H9 (cell line): ENCODE results near the gene DCLRE1C. TPM values are rescaled to one million over a fixed set of nuclear protein-coding genes. Genes with fewer than 3 reads are reported as not detected.

Experiments used
- DNase-seq: peaks from one replicate; pipeline ENCODE4 v3.0.0-alpha.2; 2017
- H2AFZ ChIP-seq: one replicate; pipeline ENCODE4 v1.6.1; 2013; ENCODE audit warnings: mild to moderate bottlenecking, low read length, control low read depth, moderate library complexity
- H2AK5ac ChIP-seq: 2 replicates; pipeline ENCODE4 v1.6.1; 2013; ENCODE audit warnings: low read length, control low read depth, mixed read lengths; ENCODE audit not compliant: insufficient read length
- H2BK120ac ChIP-seq: one replicate; pipeline ENCODE4 v1.6.1; 2013; ENCODE audit warnings: low read depth, mild to moderate bottlenecking, low read length, control low read depth, inconsistent platforms; ENCODE audit not compliant: poor library complexity, severe bottlenecking
- H2BK12ac ChIP-seq: 2 replicates; pipeline ENCODE4 v1.6.1; 2013; ENCODE audit warnings: low read length, control low read depth, mixed read lengths, low read depth; ENCODE audit not compliant: insufficient read length
- H2BK15ac ChIP-seq: 2 replicates; pipeline ENCODE4 v1.6.1; 2013; ENCODE audit warnings: low read depth, low read length, control low read depth
- H2BK20ac ChIP-seq: one replicate; pipeline ENCODE4 v1.6.1; 2013; ENCODE audit warnings: low read depth, mild to moderate bottlenecking, low read length, control low read depth, inconsistent platforms; ENCODE audit not compliant: poor library complexity, severe bottlenecking
- H2BK5ac ChIP-seq: 2 replicates; pipeline ENCODE4 v1.6.1; 2013; ENCODE audit warnings: low read length, control low read depth, mixed read lengths; ENCODE audit not compliant: insufficient read length
- H3K14ac ChIP-seq: 2 replicates; pipeline ENCODE4 v1.6.1; 2013; ENCODE audit warnings: low read length, control low read depth; ENCODE audit not compliant: insufficient read depth
- H3K18ac ChIP-seq: 2 replicates; pipeline ENCODE4 v1.6.1; 2013; ENCODE audit warnings: low read depth, mild to moderate bottlenecking, mixed read lengths, low read length, control low read depth; ENCODE audit not compliant: insufficient read length
- H3K23ac ChIP-seq: 2 replicates; pipeline ENCODE4 v1.6.1; 2013; ENCODE audit warnings: low read length, control low read depth, mixed read lengths, low read depth; ENCODE audit not compliant: insufficient read length
- H3K23me2 ChIP-seq: 2 replicates; pipeline ENCODE4 v1.6.1; 2013; ENCODE audit warnings: low read depth, mild to moderate bottlenecking, mixed read lengths, low read length, control low read depth; ENCODE audit not compliant: insufficient read length, poor library complexity, severe bottlenecking
- H3K27ac ChIP-seq: 2 replicates; pipeline ENCODE4 v1.5.1; 2013; ENCODE audit warnings: low read length, control low read depth, mixed read lengths, low read depth; ENCODE audit not compliant: insufficient read length
- H3K27me3 ChIP-seq: 2 replicates; pipeline ENCODE4 v1.6.1; 2013; ENCODE audit warnings: low read length, control low read depth, inconsistent platforms; ENCODE audit not compliant: insufficient read depth
- H3K4ac ChIP-seq: 2 replicates; pipeline ENCODE4 v1.6.1; 2013; ENCODE audit warnings: low read depth, mild to moderate bottlenecking, control low read depth, inconsistent platforms, low read length, moderate library complexity
- H3K4me1 ChIP-seq: 2 replicates; pipeline ENCODE4 v1.6.1; 2013; ENCODE audit warnings: low read length, control low read depth, inconsistent platforms; ENCODE audit not compliant: insufficient read depth
- H3K4me2 ChIP-seq: 2 replicates; pipeline ENCODE4 v1.6.1; 2013; ENCODE audit warnings: low read length, control low read depth, mixed read lengths; ENCODE audit not compliant: insufficient read length, insufficient read depth
- H3K56ac ChIP-seq: 2 replicates; pipeline ENCODE4 v1.6.1; 2013; ENCODE audit warnings: low read depth, mild to moderate bottlenecking, mixed read lengths, low read length, control low read depth; ENCODE audit not compliant: insufficient read length
- H3K79me1 ChIP-seq: 2 replicates; pipeline ENCODE4 v1.6.1; 2013; ENCODE audit warnings: low read depth, mild to moderate bottlenecking, moderate library complexity, low read length, control low read depth, inconsistent platforms; ENCODE audit not compliant: insufficient read depth, poor library complexity, severe bottlenecking
- H3K79me2 ChIP-seq: 2 replicates; pipeline ENCODE4 v1.6.1; 2013; ENCODE audit warnings: low read length, control low read depth, inconsistent platforms; ENCODE audit not compliant: insufficient read depth
- H3K9ac ChIP-seq: 2 replicates; pipeline ENCODE4 v1.6.1; 2013; ENCODE audit warnings: low read length, control low read depth, mixed read lengths; ENCODE audit not compliant: insufficient read length; ENCODE audit errors: extremely low read depth
- H3K9me3 ChIP-seq: one replicate; pipeline ENCODE4 v1.6.1; 2013; ENCODE audit warnings: low read depth, low read length, inconsistent platforms; ENCODE audit not compliant: control insufficient read depth
- H3T11ph ChIP-seq: one replicate; pipeline ENCODE4 v1.6.1; 2013; ENCODE audit warnings: mild to moderate bottlenecking, low read length, control low read depth, inconsistent platforms
- H4K20me1 ChIP-seq: one replicate; pipeline ENCODE4 v1.6.1; 2013; ENCODE audit not compliant: control insufficient read depth, insufficient read length, insufficient read depth
- H4K5ac ChIP-seq: 2 replicates; pipeline ENCODE4 v1.6.1; 2013; ENCODE audit warnings: low read depth, mild to moderate bottlenecking, mixed read lengths, low read length, control low read depth; ENCODE audit not compliant: insufficient read length
- H4K8ac ChIP-seq: replicated peaks from 2 replicates; pipeline ENCODE4 v1.6.1; 2013; ENCODE audit warnings: low read length, control low read depth, mixed read lengths, low read depth; ENCODE audit not compliant: insufficient read length
- H4K91ac ChIP-seq: 2 replicates; pipeline ENCODE4 v1.6.1; 2013; ENCODE audit warnings: low read depth, mild to moderate bottlenecking, moderate library complexity, mixed read lengths, low read length, control low read depth; ENCODE audit not compliant: insufficient read length
- H3K27ac Mint-ChIP-seq, 3 experiments: 2 replicates in 2 of 3; 3 replicates in 1 of 3; pipeline ENCODE4 v1.8.0; 2020 to 2021; ENCODE audit warnings: mixed read lengths in 3 of 3, mild to moderate bottlenecking in 1 of 3, moderate library complexity in 1 of 3
- H3K27me3 Mint-ChIP-seq: 2 replicates; pipeline ENCODE4 v1.8.0; 2021; ENCODE audit warnings: low read depth, mild to moderate bottlenecking, moderate library complexity, mixed read lengths
- H3K36me3 Mint-ChIP-seq, 3 experiments: 2 replicates in 2 of 3; 3 replicates in 1 of 3; pipeline ENCODE4 v1.8.0; 2020 to 2021; ENCODE audit warnings: low read depth in 3 of 3, mixed read lengths in 3 of 3; ENCODE audit not compliant: insufficient read depth in 1 of 3
- H3K4me1 Mint-ChIP-seq, 2 experiments: 2 replicates each; pipeline ENCODE4 v1.8.0; 2020; ENCODE audit warnings: mixed read lengths in 2 of 2
- H3K4me3 Mint-ChIP-seq, 2 experiments: 2 replicates in 1 of 2; 3 replicates in 1 of 2; pipeline ENCODE4 v1.8.0; 2020 to 2021; ENCODE audit warnings: mild to moderate bottlenecking in 2 of 2, mixed read lengths in 2 of 2, moderate library complexity in 1 of 2
- H3K9me3 Mint-ChIP-seq, 2 experiments: 2 replicates in 1 of 2; 3 replicates in 1 of 2; pipeline ENCODE4 v1.8.0; 2020; ENCODE audit warnings: mild to moderate bottlenecking in 2 of 2, mixed read lengths in 2 of 2, moderate library complexity in 1 of 2
- WGBS: extraction: QIAGEN DNeasy Blood & Tissue Kit; methylation state at CpG from one replicate; pipeline ENCODE4 v1.1.7; 2013; ENCODE audit warnings: missing lambda C conversion rate, low lambda C conversion rate, mixed read lengths; ENCODE audit not compliant: insufficient read length; ENCODE audit errors: extremely low coverage; 5-methylcytosine and 5-hydroxymethylcytosine counted together
- total RNA-seq: library from RNA; stranded (reverse); gene quantifications from 2 replicates; pipeline ENCODE4 v1.2.1, GENCODE V29; 2021
- TF ChIP-seq, protein P1 (sequence below): fragments of 200-600 bp; sonication (generic); conservative IDR thresholded peaks from 3 replicates; pipeline ENCODE4 v1.8.0; 2021; ENCODE audit warnings: antibody characterized with exemption, mild to moderate bottlenecking

The DCLRE1C gene
- total RNA-seq, 1 experiment from 2014 or later = 15.2 TPM

DNA sequence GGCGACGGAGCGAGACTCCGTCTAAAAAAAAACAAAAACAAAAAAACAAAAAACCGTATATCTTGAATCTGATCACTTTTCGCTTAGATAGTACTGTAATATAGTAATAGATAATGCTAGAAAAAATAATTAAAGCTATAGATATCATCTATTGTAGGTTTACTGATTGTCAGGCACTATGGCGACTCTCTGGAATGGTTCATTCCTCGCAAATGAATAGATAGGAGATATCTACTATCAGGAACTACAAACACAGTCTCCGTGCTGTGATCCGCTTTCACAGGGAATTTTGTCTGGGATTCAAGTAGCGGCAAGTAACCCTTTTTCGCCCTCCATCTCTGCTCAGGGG is 5.0 kb upstream of the DCLRE1C start:
- Histone ChIP-seq H3K56ac (no peak overlapping the region), H3K23me2 (peaks cover 7% of the 10 kb centered on the region), H4K20me1 (no peaks in the 10 kb centered on the region), H2BK15ac (no peak overlapping the region), H3K18ac (no peak overlapping the region), H3K79me1 (no peaks in the 10 kb centered on the region), H3K27ac (no peak overlapping the region), H3K4me2 (peak overlapping the region; percentile 58), H3K4me1 (no peaks in the 10 kb centered on the region), H3K9me3 (no peaks in the 10 kb centered on the region), H2AK5ac (no peak overlapping the region), H2BK12ac (no peak overlapping the region), H4K91ac (no peak overlapping the region), H3K27me3 (no peaks in the 10 kb centered on the region), H2BK20ac (no peak overlapping the region), H2BK5ac (no peak overlapping the region), H2BK120ac (no peak overlapping the region), H3K23ac (no peak overlapping the region), H2AFZ (peak overlapping the region; percentile 33), H3K79me2 (no peaks in the 10 kb centered on the region), H4K8ac (no peak overlapping the region), H4K5ac (no peak overlapping the region), H3K9ac (no peak overlapping the region), H3K4ac (no peak overlapping the region), H3T11ph (no peak overlapping the region), H3K14ac (no peak overlapping the region)
- H3K27ac Mint-ChIP-seq = peak overlapping the region in 1 of 3 experiments; percentile 8; a peak in 1 of 7 replicates
- TF ChIP-seq, protein P1, sequence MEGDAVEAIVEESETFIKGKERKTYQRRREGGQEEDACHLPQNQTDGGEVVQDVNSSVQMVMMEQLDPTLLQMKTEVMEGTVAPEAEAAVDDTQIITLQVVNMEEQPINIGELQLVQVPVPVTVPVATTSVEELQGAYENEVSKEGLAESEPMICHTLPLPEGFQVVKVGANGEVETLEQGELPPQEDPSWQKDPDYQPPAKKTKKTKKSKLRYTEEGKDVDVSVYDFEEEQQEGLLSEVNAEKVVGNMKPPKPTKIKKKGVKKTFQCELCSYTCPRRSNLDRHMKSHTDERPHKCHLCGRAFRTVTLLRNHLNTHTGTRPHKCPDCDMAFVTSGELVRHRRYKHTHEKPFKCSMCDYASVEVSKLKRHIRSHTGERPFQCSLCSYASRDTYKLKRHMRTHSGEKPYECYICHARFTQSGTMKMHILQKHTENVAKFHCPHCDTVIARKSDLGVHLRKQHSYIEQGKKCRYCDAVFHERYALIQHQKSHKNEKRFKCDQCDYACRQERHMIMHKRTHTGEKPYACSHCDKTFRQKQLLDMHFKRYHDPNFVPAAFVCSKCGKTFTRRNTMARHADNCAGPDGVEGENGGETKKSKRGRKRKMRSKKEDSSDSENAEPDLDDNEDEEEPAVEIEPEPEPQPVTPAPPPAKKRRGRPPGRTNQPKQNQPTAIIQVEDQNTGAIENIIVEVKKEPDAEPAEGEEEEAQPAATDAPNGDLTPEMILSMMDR = no peak
- no CpG with 5 or more reads among the region's 12 CpGs for WGBS
- H3K27me3 Mint-ChIP-seq = peaks cover 3% of the 10 kb centered on the region
- peak overlapping the region; percentile 90 to 95 for H3K4me3 Mint-ChIP-seq
- peaks cover 10% of the 10 kb centered on the region in 2 experiments for H3K4me1 Mint-ChIP-seq
- peaks cover 0 to 1% of the 10 kb centered on the region in 2 experiments; a peak in 2 of 5 replicates for H3K9me3 Mint-ChIP-seq
- no peak for DNase-seq
- no peaks in the 10 kb centered on the region; a peak in 1 of 7 replicates for H3K36me3 Mint-ChIP-seq
